ENCODE results near the gene SPATA13.
"Not testable (repeated sequence)": the region's sequence is repeated elsewhere in the genome, so short reads cannot be mapped to it uniquely, and the experiment has no call there.

SPATA13 gene

GRCh38 chr13:24160458-24161009 lies at the start of gene SPATA13:
SPATA13 (plus strand) TSS chr13:24160720; CDS start chr13:24222930, 62,210 bp downstream.
- TF ChIP-seq POLR2A (IDR thresholded peaks at IDR 0.05; ENCODE audit: low read depth, low read length), result peak; percentile 28; the same call in 1 of the 2 replicates
- no peak for FAIRE-seq
- peak; percentile 68 for DNase-seq (ENCODE audit: insufficient read length, low spot score)

GRCh38 chr13:24112791-24113190 lies 47.7 kb upstream of the SPATA13 start:
- FAIRE-seq (no peak), DNase-seq (ENCODE audit: insufficient read length, low spot score) (no peak)
- TF ChIP-seq POLR2A (IDR thresholded peaks at IDR 0.05; ENCODE audit: low read depth, low read length), result no peak

- DNase-seq (ENCODE audit: insufficient read length, low spot score), result no peak
- no peak for FAIRE-seq
- no peak for TF ChIP-seq POLR2A (IDR thresholded peaks at IDR 0.05; ENCODE audit: low read depth, low read length)
Observed at GRCh38 chr13:24115671-24116070, 44.8 kb upstream of the SPATA13 start.

GRCh38 chr13:24116131-24116530 lies 44.4 kb upstream of the SPATA13 start:
- FAIRE-seq, result no peak
- no peak for DNase-seq (ENCODE audit: insufficient read length, low spot score)
- no peak for TF ChIP-seq POLR2A (IDR thresholded peaks at IDR 0.05; ENCODE audit: low read depth, low read length)

GRCh38 chr13:24118576-24118975 lies 41.9 kb upstream of the SPATA13 start:
- DNase-seq (ENCODE audit: insufficient read length, low spot score) (no peak), FAIRE-seq (no peak)
- no peak for TF ChIP-seq POLR2A (IDR thresholded peaks at IDR 0.05; ENCODE audit: low read depth, low read length)

- FAIRE-seq (no peak), DNase-seq (ENCODE audit: insufficient read length, low spot score) (no peak)
- no peak for TF ChIP-seq POLR2A (IDR thresholded peaks at IDR 0.05; ENCODE audit: low read depth, low read length)
Observed at GRCh38 chr13:24119626-24120508, 40.7 kb upstream of the SPATA13 start.

- not testable (repeated sequence) for FAIRE-seq; DNase-seq (ENCODE audit: insufficient read length, low spot score)
Observed at GRCh38 chr13:24122045-24122444, 38.5 kb upstream of the SPATA13 start.

GRCh38 chr13:24122569-24122968 lies 38.0 kb upstream of the SPATA13 start:
- no peak for TF ChIP-seq POLR2A (IDR thresholded peaks at IDR 0.05; ENCODE audit: low read depth, low read length)
- no peak for DNase-seq (ENCODE audit: insufficient read length, low spot score)
- no peak for FAIRE-seq

GRCh38 chr13:24123761-24124160 lies 36.8 kb upstream of the SPATA13 start:
- DNase-seq (ENCODE audit: insufficient read length, low spot score), result no peak

GRCh38 chr13:24124789-24125476 lies 35.6 kb upstream of the SPATA13 start:
- FAIRE-seq (no peak), DNase-seq (ENCODE audit: insufficient read length, low spot score) (no peak)
- no peak for TF ChIP-seq POLR2A (IDR thresholded peaks at IDR 0.05; ENCODE audit: low read depth, low read length)

More at GRCh38 chr13:24123761-24124160, 36.8 kb upstream of the SPATA13 start:
- no peak for FAIRE-seq
- no peak for TF ChIP-seq POLR2A (IDR thresholded peaks at IDR 0.05; ENCODE audit: low read depth, low read length)

- no peak for TF ChIP-seq POLR2A (IDR thresholded peaks at IDR 0.05; ENCODE audit: low read depth, low read length)
- FAIRE-seq (no peak), DNase-seq (ENCODE audit: insufficient read length, low spot score) (no peak)
Observed at GRCh38 chr13:24127116-24127631, 33.3 kb upstream of the SPATA13 start.

- DNase-seq (ENCODE audit: insufficient read length, low spot score) (no peak), FAIRE-seq (no peak)
- no peak for TF ChIP-seq POLR2A (IDR thresholded peaks at IDR 0.05; ENCODE audit: low read depth, low read length)
Observed at GRCh38 chr13:24128112-24128511, 32.4 kb upstream of the SPATA13 start.

- DNase-seq (ENCODE audit: insufficient read length, low spot score) (no peak), FAIRE-seq (no peak)
- TF ChIP-seq POLR2A (IDR thresholded peaks at IDR 0.05; ENCODE audit: low read depth, low read length), result no peak
Observed at GRCh38 chr13:24128962-24129361, 31.6 kb upstream of the SPATA13 start.
